Neutrophil (primary cell): ENCODE results near the gene MRPS31.

Experiments
- H3K27ac ChIP-seq: fragments of 200-600 bp; sonication (generic); 2 replicates; pipeline ENCODE4 v1.5.1; 2016; ENCODE audit warnings: mild to moderate bottlenecking, moderate library complexity
- H3K27me3 ChIP-seq: fragments of 200-600 bp; sonication (generic); 2 replicates; pipeline ENCODE4 v1.6.0; 2016; ENCODE audit warnings: mild to moderate bottlenecking
- H3K36me3 ChIP-seq: fragments of 200-600 bp; sonication (generic); 2 replicates; pipeline ENCODE4 v1.5.1; 2017
- H3K4me1 ChIP-seq, 2 experiments: fragments of 200-600 bp in 1 of 2; sonication (generic) in 1 of 2; 1 replicate in 1 of 2; 2 replicates in 1 of 2; pipeline versions ENCODE4 v1.5.1 to v1.6.1; 2013 to 2016; ENCODE audit warnings: low read depth in 1 of 2, low read length in 1 of 2, mild to moderate bottlenecking in 1 of 2, moderate library complexity in 1 of 2; ENCODE audit not compliant: control insufficient read depth in 1 of 2, insufficient read depth in 1 of 2
- H3K4me3 ChIP-seq, 2 experiments: fragments of 200-600 bp in 1 of 2; sonication (generic) in 1 of 2; 1 replicate in 1 of 2; 2 replicates in 1 of 2; pipeline ENCODE4 v1.5.1; 2013 to 2016; ENCODE audit warnings: low read depth in 1 of 2, low read length in 1 of 2, mild to moderate bottlenecking in 1 of 2, moderate library complexity in 1 of 2
- H3K9me3 ChIP-seq: fragments of 200-600 bp; sonication (generic); 2 replicates; pipeline ENCODE4 v1.5.1; 2016
- CTCF ChIP-seq: fragments of 200-600 bp; sonication (generic); IDR thresholded peaks from 2 replicates; pipeline ENCODE4 v1.5.1; 2016; ENCODE audit warnings: antibody characterized with exemption

Gene MRPS31

GRCh38 chr13:40770934-40771618, at the start of gene MRPS31:
TSS of gene MRPS31 (minus strand) at chr13:40771190. CDS start at chr13:40771136, 54 bp downstream.
- Histone ChIP-seq H3K36me3 (peaks cover 4% of the 10 kb centered on the region), H3K27me3 (no peaks in the 10 kb centered on the region), H3K4me1 (peaks cover 7 to 15% of the 10 kb centered on the region in 2 experiments), H3K9me3 (no peaks in the 10 kb centered on the region), H3K4me3 (peak within 1 kb of the TSS; percentile 84 to 91), H3K27ac (peak within 1 kb of the TSS; percentile 79)
- peak; percentile 20 for TF ChIP-seq CTCF

- no peaks in the 10 kb centered on the region for H3K9me3 ChIP-seq
- H3K27me3 ChIP-seq: no peaks in the 10 kb centered on the region
- no peak overlapping the region for H3K4me3 ChIP-seq
- TF ChIP-seq CTCF: no peak
- H3K36me3 ChIP-seq: no peaks in the 10 kb centered on the region
- H3K27ac ChIP-seq: no peak overlapping the region
- H3K4me1 ChIP-seq: no peaks in the 10 kb centered on the region
Observed at GRCh38 chr13:40819797-40820315, 48.9 kb upstream of the MRPS31 start.

- H3K4me1 ChIP-seq: peaks cover 0 to 3% of the 10 kb centered on the region in 2 experiments
- no peaks in the 10 kb centered on the region for H3K36me3 ChIP-seq
- H3K9me3 ChIP-seq: no peaks in the 10 kb centered on the region
- no peak for TF ChIP-seq CTCF
- no peak overlapping the region for H3K27ac ChIP-seq
- H3K27me3 ChIP-seq: no peaks in the 10 kb centered on the region
- no peak overlapping the region for H3K4me3 ChIP-seq
Observed at GRCh38 chr13:40818926-40819325, 47.9 kb upstream of the MRPS31 start.

GRCh38 chr13:40814803-40815202, 43.8 kb upstream of the MRPS31 start:
- Histone ChIP-seq H3K9me3 (no peaks in the 10 kb centered on the region), H3K4me3 (no peak overlapping the region), H3K27me3 (no peaks in the 10 kb centered on the region), H3K4me1 (peaks cover 3 to 17% of the 10 kb centered on the region in 2 experiments), H3K27ac (no peak overlapping the region), H3K36me3 (no peaks in the 10 kb centered on the region)
- no peak for TF ChIP-seq CTCF

- Histone ChIP-seq H3K9me3 (no peaks in the 10 kb centered on the region), H3K27me3 (no peaks in the 10 kb centered on the region), H3K36me3 (no peaks in the 10 kb centered on the region), H3K4me3 (no peak overlapping the region), H3K27ac (no peak overlapping the region), H3K4me1 (peaks cover 3 to 17% of the 10 kb centered on the region in 2 experiments)
- peak; percentile 37 for TF ChIP-seq CTCF
Observed at GRCh38 chr13:40813667-40814454, 42.9 kb upstream of the MRPS31 start.
